HCT116 (cell line): ENCODE results near the gene PTPN23. TPM values are rescaled to one million over a fixed set of nuclear protein-coding genes. Genes with fewer than 3 reads are reported as not detected.

Experiments used
- ATAC-seq: fragments of 200-7000 bp; cut with Tn5 transposase; 2 replicates; pipeline ENCODE4 v1.9.1; 2020; ENCODE audit warnings: mild to moderate bottlenecking, moderate library complexity
- BruUV-seq: library from RNA; stranded (reverse); fragments of 400-500 nt; replicated peaks from 2 replicates; lab custom pipeline; 2021; lab: Mats Ljungman, UMichigan
- CTCF ChIA-PET: fragments of 300-600 bp; sonication (Branson Sonifier 250); formaldehyde crosslinking; loops from one replicate; lab custom pipeline; 2021; ENCODE audit warnings: antibody characterized with exemption; lab: Charles Lee
- POLR2A ChIA-PET: fragments of 300-600, 350-600 bp; sonication (Branson Sonifier 250); formaldehyde crosslinking; loops from one replicate; lab custom pipeline; 2021; ENCODE audit warnings: antibody characterized with exemption; lab: Charles Lee
- RAD21 ChIA-PET, 2 experiments: fragments of 300-600 bp; sonication (Branson Sonifier 250); formaldehyde crosslinking; loops; one replicate each; lab custom pipeline; 2023; ENCODE audit warnings: low total read pairs in 2 of 2; ENCODE audit not compliant: uncharacterized antibody in 2 of 2, unreplicated experiment in 2 of 2, low non-redundant PET in 1 of 2; lab: Charles Lee
- DNase-seq: peaks from one replicate; pipeline ENCODE4 v3.0.0-alpha.2; 2010; ENCODE audit warnings: low read depth, low spot score
- H2AFZ ChIP-seq: fragments of 200-600 bp; shearing (Covaris generic), sonication (generic); 2 replicates; pipeline ENCODE4 v1.6.1; 2017; ENCODE audit warnings: low read depth, mixed run types, mixed read lengths, antibody characterized with exemption, low read length; ENCODE audit not compliant: poor library complexity, severe bottlenecking
- H3K27ac ChIP-seq: 2 replicates; pipeline ENCODE4 v1.5.1; 2012; ENCODE audit warnings: low read depth, low read length
- H3K27me3 ChIP-seq: fragments of 200-600 bp; sonication (generic); 2 replicates; pipeline ENCODE4 v1.6.1; 2016; ENCODE audit warnings: mixed run types, low read length, mixed read lengths; ENCODE audit not compliant: insufficient read depth
- H3K36me3 ChIP-seq, 2 experiments: fragments of 200-500 bp in 1 of 2; fragments of 200-600 bp in 1 of 2; sonication (Bioruptor generic) in 1 of 2; sonication (generic) in 1 of 2; 2 replicates each; pipeline versions ENCODE4 v1.5.1 to v1.6.1; 2014 to 2016; ENCODE audit warnings: low read length in 2 of 2, inconsistent platforms in 1 of 2, mixed read lengths in 1 of 2, mixed run types in 1 of 2; ENCODE audit not compliant: insufficient read depth in 2 of 2, control insufficient read depth in 1 of 2
- H3K4me1 ChIP-seq, 2 experiments: fragments of 200-600 bp in 1 of 2; sonication (generic) in 1 of 2; 2 replicates each; pipeline versions ENCODE4 v1.5.1 to v1.6.1; 2012 to 2017; ENCODE audit warnings: low read length in 2 of 2, inconsistent platforms in 1 of 2, mild to moderate bottlenecking in 1 of 2, mixed read lengths in 1 of 2, mixed run types in 1 of 2, moderate library complexity in 1 of 2; ENCODE audit not compliant: insufficient read depth in 2 of 2, control insufficient read depth in 1 of 2
- H3K4me2 ChIP-seq: fragments of 200-600 bp; sonication (generic); 2 replicates; pipeline ENCODE4 v1.6.1; 2017; ENCODE audit warnings: mixed run types, low read length, mixed read lengths
- H3K4me3 ChIP-seq, 2 experiments: fragments of 200-600 bp in 1 of 2; sonication (generic) in 1 of 2; replicated peaks in 1 of 2; 2 replicates each; pipeline ENCODE4 v1.5.1; 2011 to 2016; ENCODE audit warnings: low read length in 2 of 2, control low read depth in 1 of 2, low read depth in 1 of 2, mild to moderate bottlenecking in 1 of 2, mixed read lengths in 1 of 2, mixed run types in 1 of 2
- H3K79me2 ChIP-seq: fragments of 200-600 bp; sonication (generic); 2 replicates; pipeline ENCODE4 v1.6.1; 2017; ENCODE audit warnings: mild to moderate bottlenecking, mixed run types, low read length, moderate library complexity, mixed read lengths; ENCODE audit not compliant: insufficient read depth
- H3K9ac ChIP-seq: fragments of 200-600 bp; sonication (generic); 2 replicates; pipeline ENCODE4 v1.6.1; 2016; ENCODE audit warnings: low read length, mixed read lengths
- H3K9me2 ChIP-seq: fragments of 200-600 bp; sonication (generic), shearing (Covaris generic); 2 replicates; pipeline ENCODE4 v1.6.1; 2017; ENCODE audit warnings: mixed run types, mild to moderate bottlenecking, moderate library complexity; ENCODE audit not compliant: insufficient read depth
- H3K9me3 ChIP-seq, 2 experiments: fragments of 200-500 bp in 1 of 2; fragments of 200-600 bp in 1 of 2; sonication (Bioruptor generic) in 1 of 2; sonication (generic) in 1 of 2; 2 replicates each; pipeline ENCODE4 v1.6.1; 2014 to 2017; ENCODE audit warnings: low read length in 2 of 2, mixed read lengths in 2 of 2, inconsistent platforms in 1 of 2, low read depth in 1 of 2, mild to moderate bottlenecking in 1 of 2, mixed run types in 1 of 2, moderate library complexity in 1 of 2; ENCODE audit not compliant: control insufficient read depth in 1 of 2, insufficient read depth in 1 of 2
- H4K20me1 ChIP-seq: fragments of 200-600 bp; sonication (generic), shearing (Covaris generic); 2 replicates; pipeline ENCODE4 v1.6.1; 2017; ENCODE audit warnings: mixed run types, mild to moderate bottlenecking, moderate library complexity; ENCODE audit not compliant: insufficient read depth
- CTCF ChIP-seq, 3 experiments: fragments of 200-600 bp in 1 of 3; sonication (generic) in 1 of 3; IDR thresholded peaks in 2 of 3; conservative IDR thresholded peaks in 1 of 3; 2 replicates each; pipeline ENCODE4 v1.5.1; 2012 to 2017; ENCODE audit warnings: low read depth in 2 of 3, low read length in 2 of 3, antibody characterized with exemption in 1 of 3, borderline replicate concordance in 1 of 3, control low read depth in 1 of 3, mild to moderate bottlenecking in 1 of 3, mixed read lengths in 1 of 3, mixed run types in 1 of 3, moderate library complexity in 1 of 3; ENCODE audit not compliant: insufficient read depth in 1 of 3
- EZH2 ChIP-seq: fragments of 200-600 bp; sonication (generic); IDR thresholded peaks from 2 replicates; pipeline ENCODE4 v1.6.1; 2017; ENCODE audit warnings: antibody characterized with exemption, mixed run types
- EZH2phosphoT487 ChIP-seq: fragments of 200-600 bp; IDR thresholded peaks from 2 replicates; pipeline ENCODE4 v1.6.1; 2018; ENCODE audit warnings: antibody characterized with exemption, borderline replicate concordance
- JUND ChIP-seq: IDR thresholded peaks from 2 replicates; pipeline ENCODE4 v1.6.1; 2012
- MAX ChIP-seq: IDR thresholded peaks from 2 replicates; pipeline ENCODE4 v1.6.1; 2012
- POLR2A ChIP-seq: IDR thresholded peaks from 2 replicates; pipeline ENCODE4 v1.7.0; 2011; ENCODE audit warnings: borderline replicate concordance; ENCODE audit not compliant: insufficient read depth, insufficient read length; ENCODE audit errors: extremely low read depth
- POLR2AphosphoS5 ChIP-seq: IDR thresholded peaks from 2 replicates; pipeline ENCODE4 v1.6.1; 2011; ENCODE audit warnings: mild to moderate bottlenecking, low read depth, low read length, moderate library complexity
- RAD21 ChIP-seq: IDR thresholded peaks from 2 replicates; pipeline ENCODE4 v1.6.1; 2012; ENCODE audit warnings: low read depth, mild to moderate bottlenecking
- SRF ChIP-seq: IDR thresholded peaks from 2 replicates; pipeline ENCODE4 v1.6.1; 2012; ENCODE audit warnings: low read depth
- ZFX ChIP-seq: fragments of 450-650 bp; IDR thresholded peaks from 2 replicates; pipeline ENCODE4 v1.6.1; 2017
- intact Hi-C: fragments of 100-400 bp; cut with micrococcal nuclease; formaldehyde crosslinking; loops from 2 replicates; pipeline ENCODE4 v1.10.0; 2022
- total RNA-seq: library from RNA; stranded (reverse); gene quantifications from one replicate; pipeline ENCODE4 v1.2.1, GENCODE V29; 2021; ENCODE audit not compliant: unreplicated experiment
- TF ChIP-seq, protein P1 (sequence below): IDR thresholded peaks from 2 replicates; pipeline ENCODE4 v1.6.1; 2012

Gene PTPN23
- total RNA-seq, 1 experiment from 2014 or later = 56.5 TPM

- H3K9me2 ChIP-seq = no peaks in the 10 kb centered on the region
- POLR2A ChIA-PET = no interaction called here
- intact Hi-C loops = no loop called here
- no peak for TF ChIP-seq JUND
- TF ChIP-seq EZH2phosphoT487 = no peak
- no peak for TF ChIP-seq SRF
- no peak for TF ChIP-seq MAX
- no peak for DNase-seq
- H3K9ac ChIP-seq = no peak overlapping the region
- H3K9me3 ChIP-seq = 0 out of 4 replicates have a peak, but pooled peaks cover 0 to 3% of the 10 kb centered on the region in 2 experiments
- H3K27me3 ChIP-seq = no peaks in the 10 kb centered on the region
- CTCF ChIA-PET = no interaction called here
- no peak overlapping the region for H3K27ac ChIP-seq
- peaks cover 9 to 23% of the 10 kb centered on the region in 2 experiments for H3K4me1 ChIP-seq
- no TSS peak for BruUV-seq
- no peak for ATAC-seq
- H4K20me1 ChIP-seq = no peaks in the 10 kb centered on the region
- H2AFZ ChIP-seq = no peak overlapping the region
- H3K4me3 ChIP-seq = no peak overlapping the region
- RAD21 ChIA-PET = no interaction called here
- H3K79me2 ChIP-seq = peaks cover 29% of the 10 kb centered on the region
- H3K4me2 ChIP-seq = peak overlapping the region; percentile 35
- peaks cover 3 to 4% of the 10 kb centered on the region in 2 experiments; a peak in 2 of 4 replicates for H3K36me3 ChIP-seq
Observed at GRCh38 chr3:47444103-47444502, 63.3 kb downstream of the PTPN23 start.

- no peak for DNase-seq
- Histone ChIP-seq H3K9me2 (no peaks in the 10 kb centered on the region), H4K20me1 (no peaks in the 10 kb centered on the region), H3K36me3 (no peaks in the 10 kb centered on the region), H2AFZ (no peak overlapping the region), H3K9me3 (0 out of 4 replicates have a peak, but pooled peaks cover 0 to 3% of the 10 kb centered on the region in 2 experiments), H3K79me2 (peaks cover 87% of the 10 kb centered on the region), H3K27ac (no peak overlapping the region), H3K27me3 (no peaks in the 10 kb centered on the region), H3K4me3 (no peak overlapping the region), H3K4me1 (no peaks in the 10 kb centered on the region), H3K4me2 (no peak overlapping the region), H3K9ac (no peak overlapping the region)
- no peak for ATAC-seq
- TF ChIP-seq, protein P1, sequence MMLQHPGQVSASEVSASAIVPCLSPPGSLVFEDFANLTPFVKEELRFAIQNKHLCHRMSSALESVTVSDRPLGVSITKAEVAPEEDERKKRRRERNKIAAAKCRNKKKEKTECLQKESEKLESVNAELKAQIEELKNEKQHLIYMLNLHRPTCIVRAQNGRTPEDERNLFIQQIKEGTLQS = no peak
- no peak for TF ChIP-seq POLR2A
- no peak for TF ChIP-seq MAX
- TF ChIP-seq CTCF (IDR thresholded peaks at IDR 0.05 in 2 of 3, conservative IDR thresholded peaks at IDR 0.05 in 1 of 3; ENCODE audit: borderline replicate concordance in 1 of 3, insufficient read depth in 1 of 3, low read depth in 2 of 3, low read length in 2 of 3) = no peak
- no peak for TF ChIP-seq EZH2
- no peak for TF ChIP-seq ZFX
- no peak for TF ChIP-seq POLR2AphosphoS5
- TF ChIP-seq RAD21 = no peak
- CTCF ChIA-PET = no interaction called here
- intact Hi-C loops = no loop called here
- POLR2A ChIA-PET = no interaction called here
- BruUV-seq = no TSS peak
- RAD21 ChIA-PET = no interaction called here
Observed at GRCh38 chr3:47452453-47453215, 71.8 kb downstream of the PTPN23 start.
